Breast epithelium (tissue), 4 donors: ENCODE measurements around the gene SLC10A7. TPM values are rescaled to one million over a fixed set of nuclear protein-coding genes. Genes with fewer than 3 reads are reported as not detected.

Experiments
- DNase-seq, 2 donors: peaks; one replicate each; pipeline ENCODE4 v3.0.0-alpha.2; 2019; ENCODE audit warnings: low spot score in 2 of 2
- H3K27ac ChIP-seq, 2 donors: fragments of 200-600 bp; sonication (generic) in 1 of 2; one replicate each; pipeline ENCODE4 v1.5.1; 2016 to 2019; ENCODE audit warnings: mild to moderate bottlenecking in 1 of 2
- H3K27me3 ChIP-seq, 2 donors: fragments of 200-600 bp; sonication (generic) in 1 of 2; one replicate each; pipeline versions ENCODE4 v1.5.1 to v1.6.0; 2017 to 2019; ENCODE audit warnings: control low read depth in 1 of 2, mild to moderate bottlenecking in 1 of 2
- H3K36me3 ChIP-seq: fragments of 200-600 bp; one replicate; pipeline ENCODE4 v1.5.1; 2019
- H3K4me1 ChIP-seq, 2 donors: fragments of 200-600 bp; sonication (generic); one replicate each; pipeline ENCODE4 v1.5.1; 2016 to 2019; ENCODE audit warnings: control low read depth in 1 of 2
- H3K4me3 ChIP-seq, 3 donors: fragments of 200-600 bp; sonication (generic); 1 replicate in 2 of 3; 2 replicates in 1 of 3; pipeline ENCODE4 v1.5.1; 2016 to 2019; ENCODE audit warnings: mild to moderate bottlenecking in 3 of 3, moderate library complexity in 2 of 3
- H3K9me3 ChIP-seq, 2 donors: fragments of 200-600 bp; sonication (generic) in 1 of 2; one replicate each; pipeline ENCODE4 v1.5.1; 2016 to 2019; ENCODE audit warnings: control low read depth in 1 of 2
- CTCF ChIP-seq, 3 donors: fragments of 450-650 bp; IDR thresholded peaks; one replicate each; pipeline ENCODE4 v1.5.1; 2016 to 2017; ENCODE audit warnings: antibody characterized with exemption in 3 of 3, mild to moderate bottlenecking in 3 of 3, moderate library complexity in 3 of 3
- POLR2A ChIP-seq: fragments of 450-650 bp; IDR thresholded peaks from one replicate; pipeline ENCODE4 v1.6.1; 2016; ENCODE audit warnings: antibody characterized with exemption, mild to moderate bottlenecking, moderate library complexity
- POLR2AphosphoS5 ChIP-seq, 3 donors: sonication (generic); formaldehyde crosslinking; IDR thresholded peaks; one replicate each; pipeline ENCODE4 v1.6.1; 2017; ENCODE audit warnings: antibody characterized with exemption in 3 of 3
- intact Hi-C: fragments of 100-400 bp; cut with DNase I; formaldehyde crosslinking; loops from one replicate; pipeline ENCODE4 v1.15.1; 2023; ENCODE audit warnings: low total_unique reads
- total RNA-seq, 3 donors: library from RNA; depleted of rRNA; stranded (reverse); fragments of >200 nt; gene quantifications; one replicate each; pipeline ENCODE4 v1.1.0, GENCODE V29; 2016

Gene SLC10A7
- total RNA-seq, 3 donors from 2014 or later: 11.7 to 25.8 (median 17.0) TPM

GRCh38 chr4:146346276-146346675, 175.5 kb downstream of the SLC10A7 start:
- Histone ChIP-seq H3K36me3 (no peaks in the 10 kb centered on the region), H3K27me3 (no peaks in the 10 kb centered on the region), H3K4me3 (no peak overlapping the region), H3K9me3 (no peaks in the 10 kb centered on the region), H3K4me1 (no peaks in the 10 kb centered on the region), H3K27ac (no peak overlapping the region)
- DNase-seq: no peak
- TF ChIP-seq CTCF (IDR thresholded peaks at IDR 0.05) (no peak), POLR2AphosphoS5 (IDR thresholded peaks at IDR 0.05) (no peak), POLR2A (no peak)
- intact Hi-C loops: no loop called here

- intact Hi-C loops: no loop called here
- H3K36me3 ChIP-seq: no peaks in the 10 kb centered on the region
- no peaks in the 10 kb centered on the region for H3K9me3 ChIP-seq
- no peak overlapping the region for H3K27ac ChIP-seq
- no peaks in the 10 kb centered on the region for H3K27me3 ChIP-seq
- no peaks in the 10 kb centered on the region for H3K4me1 ChIP-seq
- no peak for DNase-seq
- TF ChIP-seq POLR2A: no peak
- no peak for TF ChIP-seq POLR2AphosphoS5 (IDR thresholded peaks at IDR 0.05)
- no peak for TF ChIP-seq CTCF (IDR thresholded peaks at IDR 0.05)
- H3K4me3 ChIP-seq: no peak overlapping the region
Observed at GRCh38 chr4:146343776-146344175, 178.0 kb downstream of the SLC10A7 start.

GRCh38 chr4:146343199-146343598, 178.5 kb downstream of the SLC10A7 start:
- Histone ChIP-seq H3K36me3 (no peaks in the 10 kb centered on the region), H3K9me3 (no peaks in the 10 kb centered on the region), H3K4me1 (no peaks in the 10 kb centered on the region), H3K27ac (no peak overlapping the region), H3K4me3 (no peak overlapping the region), H3K27me3 (no peaks in the 10 kb centered on the region)
- DNase-seq: no peak
- intact Hi-C loops: no loop called here
- TF ChIP-seq POLR2A (no peak), POLR2AphosphoS5 (IDR thresholded peaks at IDR 0.05) (no peak), CTCF (IDR thresholded peaks at IDR 0.05) (no peak)

GRCh38 chr4:146342600-146343192, 179.0 kb downstream of the SLC10A7 start:
- no peaks in the 10 kb centered on the region for H3K27me3 ChIP-seq
- DNase-seq: no peak
- no peak overlapping the region for H3K4me3 ChIP-seq
- peak in 2 of 3 donors; percentile 29 to 35 for TF ChIP-seq CTCF (IDR thresholded peaks at IDR 0.05)
- TF ChIP-seq POLR2AphosphoS5 (IDR thresholded peaks at IDR 0.05): no peak
- H3K4me1 ChIP-seq: no peaks in the 10 kb centered on the region
- intact Hi-C loops: no loop called here
- no peaks in the 10 kb centered on the region for H3K9me3 ChIP-seq
- H3K27ac ChIP-seq: no peak overlapping the region
- H3K36me3 ChIP-seq: no peaks in the 10 kb centered on the region

GRCh38 chr4:146340798-146341197, 180.9 kb downstream of the SLC10A7 start:
- Histone ChIP-seq H3K9me3 (no peaks in the 10 kb centered on the region), H3K36me3 (no peaks in the 10 kb centered on the region), H3K27me3 (no peaks in the 10 kb centered on the region), H3K4me1 (peaks cover 0 to 7% of the 10 kb centered on the region in 2 donors), H3K4me3 (no peak overlapping the region), H3K27ac (no peak overlapping the region)
- TF ChIP-seq CTCF (IDR thresholded peaks at IDR 0.05) (peak in 1 of 3 donors; percentile 34), POLR2AphosphoS5 (IDR thresholded peaks at IDR 0.05) (no peak)
- intact Hi-C loops: no loop called here
- no peak for DNase-seq
